IMR-90 (cell line): Measurements from ENCODE around the gene BEGAIN. TPM values are rescaled to one million over a fixed set of nuclear protein-coding genes. Genes with fewer than 3 reads are reported as not detected.

ENCODE experiments used
- ATAC-seq: fragments of 200-7000 bp; cut with Tn5 transposase; 2 replicates; pipeline ENCODE4 v1.9.1; 2020; ENCODE audit warnings: low read depth, mild to moderate bottlenecking, moderate library complexity
- BruUV-seq: library from RNA; stranded (reverse); fragments of 400-500 nt; replicated peaks from 2 replicates; lab custom pipeline; 2021; lab: Mats Ljungman, UMichigan
- CTCF ChIA-PET: fragments of 300-600 bp; formaldehyde crosslinking; extraction: SDS; loops from one replicate; lab custom pipeline; 2021; ENCODE audit warnings: antibody characterized with exemption; lab: Yijun Ruan, JAX
- POLR2A ChIA-PET: fragments of 300-600 bp; sonication (Branson Sonifier 250); formaldehyde crosslinking; loops from one replicate; lab custom pipeline; 2022; ENCODE audit warnings: antibody characterized with exemption; ENCODE audit not compliant: unreplicated experiment; lab: Charles Lee
- DNase-seq: peaks from one replicate; pipeline ENCODE4 v3.0.0; 2013
- H2AFZ ChIP-seq: replicated peaks from 2 replicates; pipeline ENCODE3; 2013; ENCODE audit warnings: low read length, mild to moderate bottlenecking; ENCODE audit not compliant: poor library complexity
- H2AK5ac ChIP-seq: 2 replicates; pipeline ENCODE4 v1.6.1; 2013; ENCODE audit warnings: low read depth, low read length, inconsistent platforms
- H2AK9ac ChIP-seq: replicated peaks from 2 replicates; pipeline ENCODE3; 2013; ENCODE audit warnings: mild to moderate bottlenecking, low read depth, low read length, moderate library complexity; ENCODE audit not compliant: poor library complexity
- H2BK120ac ChIP-seq: 2 replicates; pipeline ENCODE4 v1.6.1; 2013; ENCODE audit warnings: low read depth, low read length, inconsistent platforms
- H2BK15ac ChIP-seq: 3 replicates; pipeline ENCODE4 v1.6.1; 2013; ENCODE audit warnings: low read depth, low read length, inconsistent platforms
- H2BK20ac ChIP-seq: 2 replicates; pipeline ENCODE4 v1.6.1; 2013; ENCODE audit warnings: low read depth, mild to moderate bottlenecking, inconsistent platforms, low read length, moderate library complexity
- H2BK5ac ChIP-seq: 2 replicates; pipeline ENCODE4 v1.6.1; 2013; ENCODE audit warnings: mild to moderate bottlenecking, low read depth, low read length, inconsistent platforms; ENCODE audit not compliant: poor library complexity, severe bottlenecking
- H3K14ac ChIP-seq: replicated peaks from 2 replicates; pipeline ENCODE4 v1.6.1; 2013; ENCODE audit warnings: low read depth, low read length, inconsistent platforms
- H3K18ac ChIP-seq: 2 replicates; pipeline ENCODE4 v1.6.1; 2013; ENCODE audit warnings: low read depth, low read length, control low read depth
- H3K23ac ChIP-seq: 2 replicates; pipeline ENCODE4 v1.6.1; 2013; ENCODE audit warnings: low read depth, low read length, inconsistent platforms
- H3K27ac ChIP-seq: 2 replicates; pipeline ENCODE4 v1.5.1; 2013; ENCODE audit warnings: mild to moderate bottlenecking, control low read depth, low read length; ENCODE audit not compliant: insufficient read depth
- H3K27me3 ChIP-seq: 2 replicates; pipeline ENCODE4 v1.6.1; 2013; ENCODE audit warnings: low read length; ENCODE audit not compliant: control insufficient read depth, insufficient read depth
- H3K36me3 ChIP-seq: 2 replicates; pipeline ENCODE4 v1.6.1; 2013; ENCODE audit warnings: low read length, mixed read lengths; ENCODE audit not compliant: control insufficient read depth, insufficient read depth
- H3K4ac ChIP-seq: 2 replicates; pipeline ENCODE4 v1.6.1; 2013; ENCODE audit warnings: low read depth, low read length, inconsistent platforms
- H3K4me1 ChIP-seq: 2 replicates; pipeline ENCODE4 v1.6.1; 2013; ENCODE audit warnings: low read length, mixed read lengths; ENCODE audit not compliant: control insufficient read depth, insufficient read depth
- H3K4me2 ChIP-seq: 2 replicates; pipeline ENCODE4 v1.6.1; 2013; ENCODE audit warnings: low read depth, mild to moderate bottlenecking, control low read depth, low read length, moderate library complexity
- H3K4me3 ChIP-seq: 2 replicates; pipeline ENCODE4 v1.5.1; 2013; ENCODE audit warnings: low read depth, mild to moderate bottlenecking, control low read depth, low read length, moderate library complexity; ENCODE audit not compliant: insufficient read depth
- H3K56ac ChIP-seq: 2 replicates; pipeline ENCODE4 v1.6.1; 2013; ENCODE audit warnings: low read length, inconsistent platforms; ENCODE audit not compliant: insufficient read depth; ENCODE audit errors: extremely low read depth
- H3K79me1 ChIP-seq, 2 experiments: 2 replicates each; pipeline ENCODE4 v1.6.1; 2013; ENCODE audit warnings: low read length in 2 of 2, inconsistent platforms in 1 of 2, low read depth in 1 of 2
- H3K9ac ChIP-seq: 2 replicates; pipeline ENCODE4 v1.6.1; 2013; ENCODE audit warnings: low read depth, low read length, control low read depth
- H3K9me1 ChIP-seq: 2 replicates; pipeline ENCODE4 v1.6.1; 2013; ENCODE audit warnings: low read length, inconsistent platforms; ENCODE audit not compliant: insufficient read depth
- H3K9me3 ChIP-seq: 2 replicates; pipeline ENCODE4 v1.6.1; 2013; ENCODE audit warnings: low read length; ENCODE audit not compliant: control insufficient read depth, insufficient read depth
- H4K20me1 ChIP-seq: 2 replicates; pipeline ENCODE4 v1.6.1; 2013; ENCODE audit warnings: low read length, inconsistent platforms; ENCODE audit not compliant: insufficient read depth
- H4K5ac ChIP-seq: 2 replicates; pipeline ENCODE4 v1.6.1; 2013; ENCODE audit warnings: mild to moderate bottlenecking, low read depth, low read length, control low read depth
- H4K8ac ChIP-seq, 2 experiments: 2 replicates each; pipeline ENCODE4 v1.6.1; 2013; ENCODE audit warnings: low read depth in 2 of 2, low read length in 2 of 2, control low read depth in 1 of 2, inconsistent platforms in 1 of 2
- H4K91ac ChIP-seq: 2 replicates; pipeline ENCODE4 v1.6.1; 2013; ENCODE audit warnings: low read depth, low read length, inconsistent platforms; ENCODE audit not compliant: insufficient read depth
- CEBPB ChIP-seq: IDR thresholded peaks from 2 replicates; pipeline ENCODE4 v1.6.1; 2012; ENCODE audit warnings: low read depth, low read length, improper control_type of control experiment
- WGBS, 2 experiments: methylation state at CpG; one replicate each; pipeline versions ENCODE4 v1.1.5 to v1.1.7; 2013; ENCODE audit warnings: missing lambda C conversion rate in 2 of 2; ENCODE audit not compliant: insufficient read length in 1 of 2; ENCODE audit errors: extremely low coverage in 2 of 2; 5-methylcytosine and 5-hydroxymethylcytosine counted together
- dilution Hi-C: fragments of 300-500 bp; cut with HindIII; formaldehyde crosslinking; loops from one replicate; pipeline ENCODE4 v1.14.3; 2018; ENCODE audit warnings: low sequenced_read_pairs; ENCODE audit not compliant: unreplicated experiment
- in situ Hi-C: fragments of 300-500 bp; cut with MboI; formaldehyde crosslinking; loops from 3 replicates; pipeline ENCODE4 v1.14.3; 2019; ENCODE audit warnings: low sequenced_read_pairs, inconsistent platforms, mixed read lengths
- intact Hi-C: fragments of 100-400 bp; cut with micrococcal nuclease; formaldehyde crosslinking; loops from 2 replicates; pipeline ENCODE4 v1.10.0; 2022
- polyA plus RNA-seq, 3 experiments: library from polyadenylated mRNA; depleted of rRNA; stranded (reverse); fragments of >200 nt; gene quantifications; 2 replicates each; pipeline ENCODE4 v1.2.3, GENCODE V29; 2012; ENCODE audit warnings: low replicate concordance in 1 of 3
- total RNA-seq: library from RNA; depleted of rRNA; stranded (reverse); fragments of >200 nt; gene quantifications from 2 replicates; pipeline ENCODE4 v1.2.3, GENCODE V29; 2012

Gene BEGAIN
- total and polyA plus RNA-seq, 2 of the 4 experiments (the other 2 are of a cell fraction): 0.18 to 0.99 TPM

- BruUV-seq: no TSS peak
- no peak overlapping the region for H2AK5ac ChIP-seq
- H2AK9ac ChIP-seq: no peak overlapping the region
- H2BK120ac ChIP-seq: no peak overlapping the region
- H3K4me3 ChIP-seq: no peak overlapping the region
- H3K27me3 ChIP-seq: peaks cover 35% of the 10 kb centered on the region
- no peak overlapping the region for H4K5ac ChIP-seq
- H4K91ac ChIP-seq: no peak overlapping the region
- no peaks in the 10 kb centered on the region for H3K4me1 ChIP-seq
- dilution Hi-C loops (no loop called here), intact Hi-C loops (no loop called here), in situ Hi-C loops (no loop called here)
- H2BK20ac ChIP-seq: no peak overlapping the region
- no peak overlapping the region for H3K27ac ChIP-seq
- no peak overlapping the region for H3K23ac ChIP-seq
- no peak overlapping the region for H3K9ac ChIP-seq
- WGBS, 2 experiments: 67% methylated on average over 9 of the region's 18 CpGs; no CpG with 5 or more reads in 1 of the 2 experiments
- no peak overlapping the region for H3K18ac ChIP-seq
- no peak overlapping the region for H2BK5ac ChIP-seq
- POLR2A ChIA-PET: no interaction called here
- no peak for ATAC-seq
- CTCF ChIA-PET: no interaction called here
- no peaks in the 10 kb centered on the region for H3K36me3 ChIP-seq
- no peak overlapping the region for H3K14ac ChIP-seq
- H2BK15ac ChIP-seq: no peak overlapping the region
- no peak overlapping the region for H2AFZ ChIP-seq
- H4K20me1 ChIP-seq: 0 out of 2 replicates have a peak, but pooled peaks cover 5% of the 10 kb centered on the region
- H3K9me1 ChIP-seq: no peaks in the 10 kb centered on the region
- no peaks in the 10 kb centered on the region for H3K9me3 ChIP-seq
- TF ChIP-seq CEBPB: no peak
- DNase-seq: peak; percentile 21
- no peak overlapping the region for H3K56ac ChIP-seq
- no peak overlapping the region for H3K4ac ChIP-seq
- no peaks in the 10 kb centered on the region for H3K79me1 ChIP-seq
- no peak overlapping the region for H3K4me2 ChIP-seq
- no peak overlapping the region for H4K8ac ChIP-seq
Observed at GRCh38 chr14:100547633-100548294, 39.5 kb downstream of the BEGAIN start.
